GM19438 (cell line): ENCODE results near the gene JPH2.
"Not testable (repeated sequence)": the region's sequence is repeated elsewhere in the genome, so short reads cannot be mapped to it uniquely, and the experiment has no call there.

Source experiments
- ATAC-seq: cut with Tn5 transposase; IDR thresholded peaks from one replicate; pipeline ENCODE4 v1.9.1; 2021; ENCODE audit warnings: low read depth; ENCODE audit not compliant: unreplicated experiment

The JPH2 gene

DNA sequence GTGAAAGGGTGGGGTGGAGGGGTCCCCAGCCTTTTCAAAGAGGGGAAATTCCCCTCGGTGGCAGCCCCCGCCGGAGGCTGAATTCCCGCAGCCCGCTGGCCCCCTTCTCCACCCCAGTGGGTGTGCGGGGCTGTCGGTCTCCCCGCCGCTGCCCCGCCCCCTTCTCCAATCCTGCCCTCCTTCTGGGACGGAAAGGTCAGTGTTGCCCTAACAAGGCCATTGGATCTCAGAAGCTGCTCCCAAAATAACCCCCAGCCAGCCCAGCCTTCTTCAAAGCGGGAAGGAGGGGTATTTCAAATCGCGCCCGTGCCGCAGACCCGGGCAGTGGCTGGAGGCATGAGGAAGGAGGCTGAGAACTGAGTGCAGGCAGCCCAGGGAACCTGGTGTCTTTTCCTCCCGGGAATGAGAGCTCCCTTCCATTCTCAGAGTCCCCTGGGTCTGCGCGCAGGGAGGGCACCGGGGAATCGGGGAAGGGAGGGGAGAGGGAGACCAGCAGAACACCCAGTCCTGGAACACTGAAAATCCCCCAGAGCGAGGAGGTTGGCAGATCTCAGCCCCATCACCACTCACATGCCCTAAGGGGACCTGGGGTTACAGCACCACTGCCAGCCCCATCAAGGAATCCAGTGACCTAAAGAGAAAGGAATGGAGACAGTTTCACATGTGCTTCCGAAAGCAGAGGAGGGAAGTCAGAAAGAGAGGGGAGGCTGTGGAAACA, at the start of gene JPH2:
JPH2 (minus strand) TSS at position 135 of the 718 bp plus-strand sequence. CDS start 483 bp downstream, outside the sequence.
- no peak for ATAC-seq

- ATAC-seq: no peak
Measured at GRCh38 chr20:44235702-44236101, 48.7 kb upstream of the JPH2 start.

- no peak for ATAC-seq
Measured at GRCh38 chr20:44234566-44235317, 47.8 kb upstream of the JPH2 start.

DNA sequence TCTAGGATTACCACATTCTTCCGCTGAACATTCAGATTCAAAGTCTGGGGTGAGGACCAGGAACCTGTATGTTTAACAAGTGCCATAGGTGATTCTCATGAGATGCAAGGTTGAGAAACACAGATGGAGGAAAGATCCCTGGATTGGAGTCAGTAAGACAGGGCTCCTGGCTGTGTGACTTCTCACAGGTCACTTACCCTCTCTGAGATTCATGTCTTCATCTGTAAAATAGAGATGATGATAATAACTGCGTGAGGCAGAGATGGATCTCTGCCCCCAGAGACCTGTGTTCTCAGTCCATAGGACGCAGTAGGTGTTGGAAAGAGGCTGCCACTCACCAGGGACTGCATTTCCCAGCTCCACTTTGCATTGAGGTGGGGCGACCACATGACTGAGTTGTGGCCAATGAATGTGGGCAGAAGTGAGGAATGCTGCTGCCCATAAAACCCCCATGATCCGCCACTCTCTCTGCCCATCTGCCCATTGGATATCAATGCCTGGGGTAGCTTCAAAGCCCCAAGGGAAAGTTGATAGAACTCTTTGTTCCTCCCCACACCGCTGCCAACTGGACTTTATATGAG, 46.5 kb upstream of the JPH2 start:
- ATAC-seq: no peak

GRCh38 chr20:44232469-44232856, 45.5 kb upstream of the JPH2 start:
- not testable (repeated sequence) for ATAC-seq

DNA sequence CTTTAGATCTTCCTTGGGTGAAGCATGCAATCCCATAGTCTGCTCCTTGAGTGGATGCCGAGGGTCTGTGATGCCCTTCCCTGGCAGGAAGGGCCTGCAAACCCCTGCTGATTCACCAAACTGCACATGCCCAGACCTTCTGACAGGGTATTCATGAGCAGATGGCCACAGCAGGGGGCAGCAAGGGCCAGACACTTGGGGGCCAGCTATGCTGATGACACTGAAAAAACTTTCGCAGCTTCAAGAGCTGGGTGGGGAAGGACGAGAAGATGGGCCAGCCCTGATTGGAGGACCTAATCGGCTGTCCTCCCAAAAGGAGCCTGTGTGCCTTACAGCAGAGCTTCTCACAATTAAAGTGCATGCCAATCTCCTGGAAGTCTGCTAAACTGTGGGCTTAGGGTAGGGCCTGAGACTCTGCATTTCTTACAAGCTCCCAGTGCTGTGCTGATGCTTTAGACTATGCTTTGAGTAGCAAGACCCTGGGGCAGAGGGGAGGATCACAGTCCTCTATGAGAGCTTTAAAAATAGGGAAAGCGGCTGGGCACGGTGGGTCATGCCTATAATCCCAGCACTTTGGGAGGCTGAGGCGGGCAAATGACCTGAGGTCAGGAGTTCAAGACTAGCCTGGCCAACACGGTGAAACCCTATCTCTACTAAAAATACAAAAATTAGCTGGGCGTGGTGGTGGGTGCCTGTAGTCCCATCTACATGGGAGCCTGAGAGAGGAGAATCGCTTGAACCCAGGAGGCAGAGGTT, 44.9 kb upstream of the JPH2 start:
- ATAC-seq: no peak

DNA sequence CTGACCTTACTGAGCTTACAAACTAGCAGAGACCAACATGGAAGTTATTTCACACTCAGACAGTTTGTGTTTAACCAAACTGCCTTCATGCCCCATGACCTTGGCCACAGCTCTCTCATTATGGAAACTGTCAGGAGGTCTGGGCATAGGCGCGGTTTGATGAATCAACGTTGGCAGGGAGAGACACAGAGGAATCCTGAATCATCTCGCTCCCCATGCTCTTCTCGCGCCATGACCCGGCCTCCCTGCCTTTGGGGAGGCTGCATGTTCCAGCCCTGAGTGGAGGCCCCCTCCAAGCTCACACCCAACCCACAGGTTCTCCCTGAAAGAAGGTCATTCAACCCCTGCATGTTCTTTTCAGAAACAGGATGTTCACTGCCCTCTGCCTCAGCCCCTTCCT, 44.2 kb upstream of the JPH2 start:
- no peak for ATAC-seq

DNA sequence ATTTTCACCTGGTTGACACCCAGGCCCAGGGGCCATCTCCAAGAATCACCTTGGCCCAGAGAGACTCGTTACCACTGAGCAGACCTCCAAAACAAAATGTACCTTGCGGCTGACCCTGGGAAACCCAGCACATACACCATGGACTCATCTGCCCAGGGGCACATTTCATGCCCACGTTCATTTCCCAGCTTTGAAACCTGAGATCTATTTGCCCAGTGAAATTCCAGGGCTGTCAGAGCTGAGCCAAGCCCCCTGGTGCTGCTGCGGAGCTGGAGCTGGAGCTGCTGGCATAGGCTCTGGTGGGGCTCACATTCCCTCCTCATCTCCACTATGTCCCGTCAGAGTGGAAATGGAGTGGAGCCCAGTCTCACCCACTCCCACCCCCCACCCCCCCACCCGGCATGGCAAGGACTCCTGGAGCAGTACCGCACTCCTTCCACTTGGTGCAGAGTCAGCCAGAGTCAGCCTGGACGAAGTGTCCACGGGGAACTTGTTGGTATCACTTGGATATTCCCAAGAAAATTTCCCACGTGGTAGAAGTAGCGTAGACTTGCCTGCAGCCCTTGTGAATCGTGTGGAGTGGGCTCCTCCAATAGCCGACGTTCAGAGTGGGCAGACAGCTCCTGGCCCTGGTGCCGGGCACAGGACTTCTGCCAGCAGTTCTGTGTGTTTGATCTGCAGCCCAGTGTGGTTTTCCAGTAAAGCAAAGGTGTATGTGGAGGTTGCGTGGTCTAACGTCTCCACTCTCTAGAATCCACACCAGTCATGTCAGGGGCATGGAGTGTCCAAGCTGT, 41.7 kb upstream of the JPH2 start:
- ATAC-seq: no peak

GRCh38 chr20:44224637-44225036, 37.6 kb upstream of the JPH2 start:
- no peak for ATAC-seq

DNA sequence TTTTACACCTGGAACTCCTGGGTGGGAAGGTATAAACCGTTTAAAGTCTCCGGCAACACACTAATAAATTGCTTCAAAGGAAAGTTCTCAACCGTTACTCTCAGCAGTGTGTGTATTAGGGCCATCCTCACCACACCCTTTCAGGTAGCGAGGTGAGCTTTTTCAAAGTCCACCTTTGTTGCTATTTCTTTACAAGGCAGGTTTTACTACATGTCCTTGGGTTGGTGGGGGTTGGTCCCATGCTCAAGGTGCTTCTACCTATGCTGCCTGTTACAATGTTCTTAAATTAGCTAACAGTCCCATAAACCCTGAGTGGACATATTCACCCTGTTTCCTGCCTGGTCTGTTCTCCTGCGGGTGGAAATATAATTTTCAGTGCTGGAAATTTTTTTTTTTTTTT, 36.7 kb upstream of the JPH2 start:
- ATAC-seq: no peak

GRCh38 chr20:44222633-44223368, 35.8 kb upstream of the JPH2 start:
- ATAC-seq: no peak

DNA sequence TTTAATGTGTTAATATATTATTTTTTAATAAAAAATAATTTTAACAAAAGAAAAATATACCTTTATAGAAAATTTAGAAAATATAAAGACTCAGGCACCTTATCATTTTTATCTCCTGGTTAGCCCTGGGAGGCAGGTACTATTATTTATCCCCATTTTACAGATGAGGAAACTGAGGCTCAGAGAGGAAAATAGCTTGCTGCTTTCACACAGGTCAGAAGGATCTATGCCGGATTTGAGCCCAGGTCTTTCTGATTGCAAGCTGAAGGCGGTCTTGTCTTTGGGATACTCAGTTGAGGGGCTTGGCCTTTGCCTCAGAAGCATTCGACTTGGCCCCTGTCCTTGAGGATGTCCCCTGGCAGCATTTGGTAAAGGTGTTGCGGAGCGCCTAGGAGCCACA, 35.0 kb upstream of the JPH2 start:
- ATAC-seq: no peak

DNA sequence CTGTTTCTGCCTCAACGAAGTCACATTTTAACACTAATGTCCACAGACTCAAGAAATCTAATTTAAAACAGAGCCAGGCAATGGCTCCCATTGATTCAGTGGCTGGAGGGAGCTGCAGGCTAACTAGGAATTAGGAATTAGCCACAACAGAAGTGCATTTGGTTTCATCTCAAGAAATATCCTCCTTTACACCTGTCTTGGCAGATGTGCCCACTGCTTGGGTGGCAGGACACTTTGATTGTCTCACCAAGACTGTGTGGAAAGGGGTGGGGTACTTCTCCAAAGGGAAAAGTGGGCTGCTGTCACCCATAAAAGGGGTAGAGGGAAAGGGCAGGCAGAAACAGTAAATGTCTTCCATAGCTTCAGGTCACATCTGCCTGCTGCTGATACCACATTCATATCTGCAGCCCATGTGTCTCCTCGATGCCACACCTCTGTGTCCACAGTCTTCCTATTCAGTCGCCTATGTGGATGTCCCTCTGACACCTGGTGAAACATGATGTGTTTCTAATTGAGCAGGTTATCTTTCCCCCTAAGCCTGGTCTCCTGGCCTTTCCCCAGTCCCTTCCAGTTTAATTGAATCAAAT, 34.5 kb upstream of the JPH2 start:
- ATAC-seq: no peak

GRCh38 chr20:44219791-44220190, 32.8 kb upstream of the JPH2 start:
- no peak for ATAC-seq

DNA sequence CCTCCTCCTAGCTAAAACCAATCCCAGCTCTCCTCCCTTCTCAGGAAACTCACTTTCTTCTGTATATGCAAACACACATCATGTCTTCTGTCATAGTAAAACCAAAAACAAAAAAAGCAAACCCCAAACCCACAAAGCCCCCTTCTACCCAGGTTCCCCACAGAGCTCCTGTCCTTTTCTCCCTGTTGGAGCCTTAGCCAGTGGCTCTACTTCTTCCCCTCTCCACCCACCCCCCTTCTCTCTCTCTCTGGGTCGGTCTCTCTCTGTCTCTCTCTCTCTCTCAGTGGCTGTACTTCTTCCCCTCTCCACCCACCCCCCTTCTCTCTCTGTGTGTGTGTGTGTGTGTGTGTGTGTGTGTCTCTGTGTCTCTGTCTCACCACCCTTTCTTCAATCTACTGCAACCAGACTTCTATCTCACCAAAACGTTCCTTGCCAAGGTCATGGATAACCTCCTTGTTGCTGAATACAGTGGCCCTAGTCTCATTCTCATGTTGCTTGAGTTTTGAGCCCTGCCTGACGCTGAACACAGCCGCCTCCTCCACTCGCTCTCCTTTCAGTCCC, 32.3 kb upstream of the JPH2 start:
- ATAC-seq: no peak

DNA sequence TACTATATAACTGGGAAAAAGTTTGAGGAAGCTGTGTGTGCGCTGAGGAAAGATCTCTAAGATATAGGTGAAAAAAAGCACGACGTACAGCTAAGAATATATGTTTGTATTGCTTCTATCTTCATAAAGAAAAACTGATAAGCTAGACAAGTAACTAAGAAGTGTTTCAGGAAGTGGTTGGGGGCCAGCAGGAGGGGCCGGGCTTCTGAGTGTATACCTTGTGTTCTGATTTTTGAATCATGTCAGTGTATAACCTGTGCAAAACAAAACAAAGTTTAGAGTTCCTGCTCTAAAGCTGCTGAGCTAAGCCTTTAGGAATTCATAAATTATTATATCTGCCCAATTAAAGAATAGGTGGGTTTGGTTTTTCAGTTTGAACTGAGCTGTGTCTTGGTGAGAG, 31.5 kb upstream of the JPH2 start:
- ATAC-seq: no peak

DNA sequence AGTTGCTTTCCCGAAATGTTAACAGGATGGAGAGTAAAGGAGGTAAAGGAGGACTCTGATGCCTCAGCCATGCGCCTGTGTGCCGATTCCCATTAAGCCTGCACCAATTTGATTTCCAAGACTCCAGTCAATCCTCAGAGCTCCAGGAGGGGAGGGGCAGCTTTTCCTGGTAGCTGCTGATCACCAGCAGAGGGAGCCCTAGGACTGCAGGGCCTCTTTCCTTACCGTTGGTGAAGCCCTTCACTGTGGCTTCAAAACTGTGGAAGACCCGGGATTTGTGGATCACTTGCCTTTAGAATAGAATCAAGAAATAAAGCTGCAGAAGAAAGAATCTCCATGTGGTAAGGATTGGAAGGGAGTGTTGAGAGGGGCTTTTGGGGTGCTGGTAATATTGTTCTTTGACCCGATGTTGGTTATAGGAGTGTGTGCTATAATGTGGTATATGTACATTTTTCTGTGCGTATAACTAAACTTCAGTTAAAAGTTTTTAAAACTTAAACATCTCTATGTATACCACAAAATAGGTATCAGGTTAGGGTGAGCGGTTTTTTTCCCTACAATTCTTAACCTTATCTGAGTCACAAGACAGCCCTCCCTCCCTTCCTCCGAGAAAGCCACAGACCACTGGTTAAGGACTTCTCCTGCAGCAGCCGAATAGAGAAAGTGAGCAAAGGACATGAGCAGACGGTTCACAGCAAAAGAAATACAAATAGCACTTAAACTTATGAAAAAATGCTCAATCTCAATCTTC, 30.5 kb upstream of the JPH2 start:
- ATAC-seq: no peak

GRCh38 chr20:44215125-44215524, 28.1 kb upstream of the JPH2 start:
- ATAC-seq: no peak
